Activated naive CD8-positive, alpha-beta T cell (primary cell): ENCODE measurements around the gene CNDP1.

Source experiments
- H3K27ac Mint-ChIP-seq: one replicate; pipeline ENCODE4 v1.8.0; 2021; ENCODE audit warnings: mixed read lengths
- H3K27me3 Mint-ChIP-seq: one replicate; pipeline ENCODE4 v1.8.0; 2021; ENCODE audit warnings: mixed read lengths
- H3K36me3 Mint-ChIP-seq: one replicate; pipeline ENCODE4 v1.8.0; 2021; ENCODE audit warnings: mixed read lengths
- H3K4me1 Mint-ChIP-seq: one replicate; pipeline ENCODE4 v1.8.0; 2021; ENCODE audit warnings: low read depth, mixed read lengths
- H3K4me3 Mint-ChIP-seq: one replicate; pipeline ENCODE4 v1.8.0; 2021; ENCODE audit warnings: mild to moderate bottlenecking, mixed read lengths
- H3K9me3 Mint-ChIP-seq: one replicate; pipeline ENCODE4 v1.8.0; 2021; ENCODE audit warnings: low read depth, mixed read lengths

CNDP1 gene

GRCh38 chr18:74512321-74513053 is 21.8 kb upstream of the CNDP1 start:
- H3K27me3 Mint-ChIP-seq = no peaks in the 10 kb centered on the region
- H3K4me3 Mint-ChIP-seq = no peak overlapping the region
- H3K27ac Mint-ChIP-seq = no peak overlapping the region
- H3K9me3 Mint-ChIP-seq = no peaks in the 10 kb centered on the region
- peaks cover under 1% of the 10 kb centered on the region for H3K36me3 Mint-ChIP-seq
- H3K4me1 Mint-ChIP-seq = no peaks in the 10 kb centered on the region

GRCh38 chr18:74513149-74513882 is 21.0 kb upstream of the CNDP1 start:
- peaks cover 2% of the 10 kb centered on the region for H3K36me3 Mint-ChIP-seq
- no peaks in the 10 kb centered on the region for H3K4me1 Mint-ChIP-seq
- H3K27ac Mint-ChIP-seq = no peak overlapping the region
- no peaks in the 10 kb centered on the region for H3K9me3 Mint-ChIP-seq
- H3K27me3 Mint-ChIP-seq = no peaks in the 10 kb centered on the region
- H3K4me3 Mint-ChIP-seq = no peak overlapping the region

- peaks cover 2% of the 10 kb centered on the region for H3K36me3 Mint-ChIP-seq
- H3K27me3 Mint-ChIP-seq = no peaks in the 10 kb centered on the region
- no peaks in the 10 kb centered on the region for H3K4me1 Mint-ChIP-seq
- no peaks in the 10 kb centered on the region for H3K9me3 Mint-ChIP-seq
- no peak overlapping the region for H3K27ac Mint-ChIP-seq
- no peak overlapping the region for H3K4me3 Mint-ChIP-seq
Observed at GRCh38 chr18:74513883-74514205, 20.5 kb upstream of the CNDP1 start.

GRCh38 chr18:74514860-74515495 is 19.3 kb upstream of the CNDP1 start:
- no peak overlapping the region for H3K27ac Mint-ChIP-seq
- no peaks in the 10 kb centered on the region for H3K9me3 Mint-ChIP-seq
- peaks cover 2% of the 10 kb centered on the region for H3K36me3 Mint-ChIP-seq
- no peak overlapping the region for H3K4me3 Mint-ChIP-seq
- H3K4me1 Mint-ChIP-seq = no peaks in the 10 kb centered on the region
- H3K27me3 Mint-ChIP-seq = no peaks in the 10 kb centered on the region

- Mint-ChIP-seq H3K27me3 (no peaks in the 10 kb centered on the region), H3K4me3 (no peak overlapping the region), H3K9me3 (no peaks in the 10 kb centered on the region), H3K4me1 (no peaks in the 10 kb centered on the region), H3K36me3 (peaks cover 5% of the 10 kb centered on the region), H3K27ac (no peak overlapping the region)
Observed at GRCh38 chr18:74515620-74516231, 18.6 kb upstream of the CNDP1 start.

GRCh38 chr18:74516271-74517235 is 17.7 kb upstream of the CNDP1 start:
- H3K27ac Mint-ChIP-seq = no peak overlapping the region
- H3K27me3 Mint-ChIP-seq = no peaks in the 10 kb centered on the region
- H3K4me1 Mint-ChIP-seq = no peaks in the 10 kb centered on the region
- peaks cover 10% of the 10 kb centered on the region for H3K36me3 Mint-ChIP-seq
- no peaks in the 10 kb centered on the region for H3K9me3 Mint-ChIP-seq
- no peak overlapping the region for H3K4me3 Mint-ChIP-seq

GRCh38 chr18:74517236-74517630 is 17.1 kb upstream of the CNDP1 start:
- H3K36me3 Mint-ChIP-seq = peaks cover 15% of the 10 kb centered on the region
- H3K27ac Mint-ChIP-seq = no peak overlapping the region
- H3K9me3 Mint-ChIP-seq = no peaks in the 10 kb centered on the region
- H3K4me3 Mint-ChIP-seq = no peak overlapping the region
- no peaks in the 10 kb centered on the region for H3K27me3 Mint-ChIP-seq
- H3K4me1 Mint-ChIP-seq = no peaks in the 10 kb centered on the region

GRCh38 chr18:74518456-74519295 is 15.6 kb upstream of the CNDP1 start:
- Mint-ChIP-seq H3K27me3 (no peaks in the 10 kb centered on the region), H3K4me3 (no peak overlapping the region), H3K9me3 (no peaks in the 10 kb centered on the region), H3K27ac (no peak overlapping the region), H3K36me3 (peaks cover 15% of the 10 kb centered on the region), H3K4me1 (no peaks in the 10 kb centered on the region)

- Mint-ChIP-seq H3K4me3 (no peak overlapping the region), H3K36me3 (peaks cover 15% of the 10 kb centered on the region), H3K27me3 (no peaks in the 10 kb centered on the region), H3K4me1 (no peaks in the 10 kb centered on the region), H3K27ac (no peak overlapping the region), H3K9me3 (no peaks in the 10 kb centered on the region)
Observed at GRCh38 chr18:74519320-74520095, 14.8 kb upstream of the CNDP1 start.

- Mint-ChIP-seq H3K36me3 (peaks cover 15% of the 10 kb centered on the region), H3K27me3 (no peaks in the 10 kb centered on the region)
Observed at GRCh38 chr18:74520096-74520833, 14.0 kb upstream of the CNDP1 start.

GRCh38 chr18:74521068-74521725 is 13.1 kb upstream of the CNDP1 start:
- no peaks in the 10 kb centered on the region for H3K9me3 Mint-ChIP-seq
- H3K4me3 Mint-ChIP-seq = no peak overlapping the region
- peaks cover 15% of the 10 kb centered on the region for H3K36me3 Mint-ChIP-seq
- H3K4me1 Mint-ChIP-seq = no peaks in the 10 kb centered on the region
- H3K27me3 Mint-ChIP-seq = no peaks in the 10 kb centered on the region
- H3K27ac Mint-ChIP-seq = no peak overlapping the region

More at GRCh38 chr18:74520096-74520833, 14.0 kb upstream of the CNDP1 start:
- Mint-ChIP-seq H3K9me3 (no peaks in the 10 kb centered on the region), H3K4me3 (no peak overlapping the region), H3K4me1 (no peaks in the 10 kb centered on the region), H3K27ac (no peak overlapping the region)
